Stimulated activated CD8-positive, alpha-beta memory T cell treated with anti-CD3 and anti-CD28 coated beads, Interleukin-2, amount 100 ng/mL, for 1 hour (primary cell): Measurements from ENCODE around the gene GALNTL6.
"Not testable (repeated sequence)": the region's sequence is repeated elsewhere in the genome, so short reads cannot be mapped to it uniquely, and the experiment has no call there.

Source experiments
- DNase-seq, 2 donors: peaks; one replicate each; pipeline ENCODE4 v3.0.0-alpha.2; 2020; ENCODE audit warnings: low read depth in 2 of 2

GALNTL6 gene

DNA sequence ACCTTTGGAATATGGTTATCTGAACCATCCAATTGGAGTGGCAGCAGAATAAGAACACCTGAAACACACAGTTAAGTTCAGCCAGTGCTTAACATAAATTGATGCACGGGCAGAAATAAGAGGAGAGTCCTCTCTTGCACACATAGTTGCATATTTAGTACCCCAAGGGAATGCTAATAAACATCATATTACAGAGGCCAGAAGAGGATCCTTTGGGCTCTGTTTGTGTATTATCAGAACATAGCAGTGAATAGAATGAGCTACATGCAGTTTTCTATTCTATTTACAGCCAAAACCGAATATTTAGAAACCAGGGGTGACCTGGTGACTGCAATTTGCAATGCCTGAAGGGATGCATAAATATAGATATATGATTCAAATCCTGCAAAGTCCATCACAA is 1054.6 kb downstream of the GALNTL6 start:
- no peak for DNase-seq

DNA sequence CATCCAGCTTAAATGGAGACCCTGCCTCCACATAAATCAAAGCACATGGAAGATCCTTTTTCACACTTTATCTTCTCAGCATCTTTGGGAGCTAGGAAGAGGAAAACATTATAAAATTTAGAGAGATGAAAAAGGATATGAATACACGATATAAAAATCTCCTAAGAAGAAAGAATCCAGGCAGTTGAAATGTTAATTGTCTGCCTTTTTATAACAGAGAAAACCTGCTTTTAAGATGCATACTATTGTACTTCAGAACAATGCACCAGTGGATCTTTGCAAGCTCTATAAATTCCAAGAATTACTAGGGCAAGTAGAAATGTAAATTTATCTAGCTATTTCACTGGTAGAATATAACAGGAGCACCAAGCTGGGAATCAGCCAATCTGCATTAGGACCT is 1055.1 kb downstream of the GALNTL6 start:
- DNase-seq, result no peak

DNA sequence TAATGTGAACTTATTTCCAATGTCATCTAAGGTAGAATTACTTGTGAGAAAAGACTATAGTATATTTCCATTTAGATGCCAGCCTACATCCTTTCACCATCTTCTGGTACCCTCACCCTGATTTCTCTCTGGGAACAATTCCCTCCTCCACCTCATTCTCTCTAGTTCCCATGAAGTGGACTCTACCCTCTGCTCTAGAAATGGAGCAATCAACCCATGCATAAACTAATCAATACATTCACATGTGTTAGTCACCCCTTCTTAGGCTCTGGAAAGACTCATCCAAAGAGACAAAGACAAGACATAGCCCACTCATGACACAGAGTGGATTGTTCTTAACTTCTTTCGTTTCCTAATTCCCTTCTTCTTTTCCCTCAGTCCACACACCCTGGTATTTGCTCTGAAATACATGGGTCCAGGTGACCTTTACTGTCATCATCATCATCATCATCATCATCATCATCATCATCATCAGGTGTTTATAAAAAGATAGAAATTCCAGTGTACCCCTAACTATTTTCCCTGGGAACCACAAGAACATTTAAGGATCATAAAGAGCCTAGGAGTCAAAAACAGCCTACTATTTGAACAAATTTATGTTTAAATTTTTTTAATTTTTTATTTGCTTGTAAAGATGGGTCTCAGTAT is 1056.5 kb downstream of the GALNTL6 start:
- DNase-seq, result no peak

DNA sequence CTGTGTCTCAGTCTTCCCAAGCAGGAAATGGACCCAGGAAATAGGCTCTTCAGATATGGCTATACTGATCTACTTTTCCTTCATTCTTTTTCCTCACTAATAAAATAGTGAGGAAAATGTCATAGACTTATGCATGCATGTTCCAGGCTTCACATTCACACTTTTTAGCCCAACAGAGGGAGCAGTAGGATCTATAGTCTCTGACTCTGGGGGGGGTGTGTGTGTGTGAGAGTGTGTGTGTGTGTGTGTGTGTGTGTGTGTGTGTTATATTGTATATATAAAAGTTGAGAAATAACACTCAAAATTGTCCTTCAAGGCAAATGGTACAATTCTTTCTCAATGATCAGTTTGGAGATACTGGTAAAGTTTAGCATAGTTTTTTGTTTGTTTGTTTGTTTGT is 1058.2 kb downstream of the GALNTL6 start:
- DNase-seq, result no peak

GRCh38 chr4:172874944-172875343 is 1061.7 kb downstream of the GALNTL6 start:
- no peak for DNase-seq

GRCh38 chr4:172876394-172876793 is 1063.2 kb downstream of the GALNTL6 start:
- DNase-seq, result no peak

DNA sequence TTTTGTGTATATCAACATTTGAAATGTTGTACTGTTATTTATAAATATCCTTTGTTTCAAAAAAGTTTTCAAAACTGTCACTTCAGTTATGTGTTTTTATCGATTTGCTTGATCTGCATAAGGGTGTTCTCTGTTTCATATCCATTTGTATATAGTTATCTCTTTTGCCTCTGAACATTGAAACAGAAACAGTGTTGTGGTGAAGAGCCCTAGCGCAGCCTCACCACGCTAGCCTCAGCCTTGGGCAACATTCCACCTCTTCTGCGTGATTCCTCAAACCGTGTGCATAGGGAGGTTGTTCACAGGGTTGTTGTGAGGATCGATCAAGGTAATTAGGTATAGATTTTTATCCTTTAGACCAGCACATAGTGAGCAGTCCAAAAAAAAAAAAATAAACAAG is 1068.4 kb downstream of the GALNTL6 start:
- no peak for DNase-seq

- not testable (repeated sequence) for DNase-seq
These were observed 1074.2 kb downstream of the GALNTL6 start for GRCh38 chr4:172887358-172887757.

- DNase-seq, result no peak
These were observed 1074.8 kb downstream of the GALNTL6 start for GRCh38 chr4:172887959-172888358.

GRCh38 chr4:172892300-172892699 is 1079.1 kb downstream of the GALNTL6 start:
- DNase-seq, result no peak

DNA sequence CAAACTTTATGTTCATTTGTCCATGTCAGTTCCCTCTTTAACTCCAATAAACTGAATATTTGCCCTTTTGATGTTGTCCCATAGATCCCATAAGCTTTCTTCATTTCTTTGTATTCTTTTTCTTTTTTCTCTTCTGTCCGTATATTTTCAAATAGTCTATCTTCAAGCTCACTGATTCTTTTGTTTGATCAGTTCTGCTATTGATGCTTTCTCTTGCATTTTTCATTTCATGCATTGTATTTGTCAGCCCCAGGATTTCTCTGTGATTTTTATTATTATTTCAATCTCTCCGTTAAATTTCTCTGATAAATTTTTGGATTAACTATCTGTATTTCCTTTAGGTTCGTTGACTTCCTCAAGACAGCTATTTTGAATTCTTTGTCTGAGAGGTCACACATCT is 1082.5 kb downstream of the GALNTL6 start:
- no peak for DNase-seq

DNA sequence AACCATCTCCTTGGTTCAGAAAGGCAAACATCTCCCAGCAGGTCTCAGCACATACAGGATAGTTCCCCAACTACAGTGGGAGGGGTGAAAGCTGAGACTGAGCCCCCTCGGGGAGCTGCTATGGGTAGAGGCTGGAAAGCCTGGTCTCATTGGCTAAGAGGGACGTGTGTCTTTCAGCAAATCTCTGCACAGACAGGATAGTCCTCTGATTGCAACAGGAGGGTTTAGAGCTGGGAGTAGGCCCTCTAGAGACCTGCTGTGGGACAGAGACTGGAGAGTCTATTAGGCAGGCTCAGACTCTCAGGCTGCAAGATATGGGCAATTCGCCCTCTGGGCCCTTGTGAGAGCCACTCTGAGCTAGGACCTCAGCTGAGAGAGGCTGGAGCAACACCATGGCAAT is 1083.8 kb downstream of the GALNTL6 start:
- no peak for DNase-seq

DNA sequence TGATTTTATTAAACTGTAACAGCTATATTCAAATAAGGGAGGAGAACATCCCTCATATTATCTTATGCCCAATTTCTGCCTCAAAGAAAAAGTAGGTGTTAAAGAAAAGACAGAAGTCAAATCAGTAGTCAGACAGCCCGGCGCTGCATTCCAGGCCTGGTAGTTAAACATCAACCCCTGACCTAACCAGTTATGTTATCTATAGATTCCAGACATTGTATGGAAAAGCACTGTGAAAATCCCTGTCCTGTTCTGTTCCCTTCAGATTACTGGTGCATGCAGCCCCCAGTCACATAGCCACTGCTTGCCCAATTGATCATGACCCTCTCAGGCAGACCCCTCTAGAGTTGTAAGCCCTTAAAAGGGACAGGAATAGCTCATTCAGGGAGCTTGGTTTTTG is 1085.5 kb downstream of the GALNTL6 start:
- no peak for DNase-seq

DNA sequence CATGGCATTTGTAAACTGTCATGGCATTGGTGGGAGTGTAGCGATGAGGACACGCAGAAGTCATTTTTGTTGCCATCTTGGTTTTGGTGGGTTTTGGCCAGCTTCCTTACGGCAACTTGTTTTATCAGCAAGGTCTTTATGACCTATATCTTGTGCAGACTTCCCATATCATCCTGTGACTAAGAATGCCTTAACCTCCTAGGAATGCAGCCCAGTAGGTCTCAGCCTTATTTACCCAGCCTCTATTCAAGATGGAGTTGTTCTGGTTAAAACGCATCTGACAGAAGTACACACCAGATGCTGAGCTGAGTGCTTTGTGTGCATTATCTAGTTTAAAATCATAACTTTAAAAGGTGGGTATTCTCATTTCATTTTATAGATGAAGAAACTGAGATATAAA is 1086.7 kb downstream of the GALNTL6 start:
- DNase-seq, result no peak

GRCh38 chr4:172900900-172901299 is 1087.7 kb downstream of the GALNTL6 start:
- no peak for DNase-seq

DNA sequence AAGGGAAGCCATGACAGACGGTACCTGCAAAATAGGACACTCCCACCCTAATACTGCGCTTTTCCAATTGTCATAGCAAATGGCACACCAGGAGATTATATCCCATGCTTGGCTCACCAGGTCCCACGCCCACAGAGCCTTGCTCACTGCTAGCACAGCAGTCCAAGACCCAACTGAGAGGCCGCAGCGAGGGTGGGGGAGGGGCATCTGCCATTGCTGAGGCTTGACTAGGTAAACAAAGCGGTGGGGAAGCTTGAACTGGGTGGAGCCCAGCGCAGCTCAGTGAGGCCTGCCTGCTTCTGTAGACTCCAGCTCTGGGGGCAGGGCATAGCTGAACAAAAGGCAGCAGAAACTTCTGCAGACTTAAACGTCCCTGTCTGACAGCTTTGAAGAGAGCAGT is 1099.3 kb downstream of the GALNTL6 start:
- DNase-seq, result not testable (repeated sequence)

- not testable (repeated sequence) for DNase-seq
These were observed 1104.2 kb downstream of the GALNTL6 start for GRCh38 chr4:172917403-172917802.

DNA sequence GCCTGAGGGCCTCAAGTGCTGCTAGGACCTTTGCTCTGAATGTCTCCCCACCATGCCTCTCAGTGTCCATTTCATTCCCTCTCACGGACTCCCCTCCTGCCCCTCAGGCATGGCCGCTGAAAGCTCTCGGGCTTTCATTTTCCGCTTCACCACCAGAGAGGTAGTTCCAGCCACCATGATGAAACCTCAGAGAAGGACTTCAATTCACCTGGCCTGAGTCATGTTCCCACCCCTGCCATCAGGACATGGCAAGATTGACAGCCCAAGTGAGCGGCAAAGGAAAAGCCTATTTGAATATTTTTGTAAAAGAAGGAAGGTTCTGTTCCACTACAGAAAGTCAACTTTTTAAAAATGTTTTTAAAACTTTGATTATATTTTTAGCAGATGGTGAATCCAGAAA is 1106.1 kb downstream of the GALNTL6 start:
- no peak for DNase-seq

GRCh38 chr4:172927096-172927814 is 1114.1 kb downstream of the GALNTL6 start:
- no peak for DNase-seq

DNA sequence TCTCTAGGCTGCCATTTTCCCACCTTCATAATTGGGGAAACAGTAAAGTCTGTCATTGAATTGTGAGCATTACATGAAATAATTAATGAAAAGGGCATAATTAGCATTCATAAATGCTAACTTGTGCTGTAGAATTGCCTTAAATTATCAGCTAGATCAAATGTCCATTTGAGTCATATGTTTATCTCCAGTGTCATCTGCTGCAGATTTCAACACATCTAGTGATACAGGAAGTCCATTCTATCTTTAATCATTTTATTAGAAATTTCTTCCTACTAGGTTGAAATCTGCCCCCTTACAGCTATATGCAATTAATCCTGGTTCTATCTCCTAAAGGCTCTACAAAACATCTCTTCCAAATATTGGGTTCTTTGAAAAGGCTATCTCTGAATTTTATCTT is 1115.1 kb downstream of the GALNTL6 start:
- DNase-seq, result no peak

GRCh38 chr4:172938072-172938829 is 1125.0 kb downstream of the GALNTL6 start:
- DNase-seq, result no peak

DNA sequence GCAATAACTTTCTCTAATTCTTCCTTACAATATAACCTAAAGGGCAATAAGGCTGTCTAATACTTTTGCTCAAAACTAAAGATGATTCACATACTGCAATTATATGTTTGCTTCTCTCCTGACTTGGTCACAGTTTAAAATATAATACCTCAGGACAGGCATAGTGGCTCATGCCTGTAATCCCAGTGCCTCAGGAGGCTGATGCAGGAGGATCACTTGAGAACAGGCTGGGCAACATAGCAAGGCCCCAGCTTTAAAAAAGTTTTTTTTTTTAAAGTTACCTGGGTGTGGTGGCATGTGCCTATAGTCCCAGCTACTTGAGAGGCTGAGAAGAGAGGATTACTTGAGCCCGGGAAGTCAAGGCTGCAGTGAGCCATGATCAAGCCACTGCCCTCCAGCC is 1125.7 kb downstream of the GALNTL6 start:
- DNase-seq, result no peak

DNA sequence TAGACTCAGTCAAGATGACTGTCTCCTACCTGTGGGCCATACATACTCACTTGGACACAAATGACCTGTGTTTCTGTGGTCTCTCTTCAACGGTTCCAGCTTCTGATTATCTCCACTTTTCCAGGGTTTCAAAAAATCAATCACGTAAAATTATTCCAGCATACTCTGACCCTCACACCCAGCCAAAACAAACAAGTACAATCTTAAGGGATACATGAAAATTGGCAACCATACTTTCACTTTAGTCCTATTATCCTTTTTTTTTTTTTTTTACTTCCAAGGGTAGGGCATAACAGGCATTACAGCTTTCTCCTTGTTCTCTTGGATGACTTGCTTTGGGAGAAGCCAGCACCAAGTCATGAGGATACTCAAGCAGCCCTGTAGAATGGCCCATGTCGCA is 1129.6 kb downstream of the GALNTL6 start:
- DNase-seq, result no peak
